NCI-H2171 treated with DMSO at 0.1 percent for 48 hours (cell line): ENCODE measurements around the gene NRN1.
"Not testable (repeated sequence)": the region's sequence is repeated elsewhere in the genome, so short reads cannot be mapped to it uniquely, and the experiment has no call there.

Experiments used
- DNase-seq: peaks from one replicate; lab custom pipeline; 2025; lab: John Stamatoyannopoulos, UW

NRN1 gene, protein sequence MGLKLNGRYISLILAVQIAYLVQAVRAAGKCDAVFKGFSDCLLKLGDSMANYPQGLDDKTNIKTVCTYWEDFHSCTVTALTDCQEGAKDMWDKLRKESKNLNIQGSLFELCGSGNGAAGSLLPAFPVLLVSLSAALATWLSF

DNA sequence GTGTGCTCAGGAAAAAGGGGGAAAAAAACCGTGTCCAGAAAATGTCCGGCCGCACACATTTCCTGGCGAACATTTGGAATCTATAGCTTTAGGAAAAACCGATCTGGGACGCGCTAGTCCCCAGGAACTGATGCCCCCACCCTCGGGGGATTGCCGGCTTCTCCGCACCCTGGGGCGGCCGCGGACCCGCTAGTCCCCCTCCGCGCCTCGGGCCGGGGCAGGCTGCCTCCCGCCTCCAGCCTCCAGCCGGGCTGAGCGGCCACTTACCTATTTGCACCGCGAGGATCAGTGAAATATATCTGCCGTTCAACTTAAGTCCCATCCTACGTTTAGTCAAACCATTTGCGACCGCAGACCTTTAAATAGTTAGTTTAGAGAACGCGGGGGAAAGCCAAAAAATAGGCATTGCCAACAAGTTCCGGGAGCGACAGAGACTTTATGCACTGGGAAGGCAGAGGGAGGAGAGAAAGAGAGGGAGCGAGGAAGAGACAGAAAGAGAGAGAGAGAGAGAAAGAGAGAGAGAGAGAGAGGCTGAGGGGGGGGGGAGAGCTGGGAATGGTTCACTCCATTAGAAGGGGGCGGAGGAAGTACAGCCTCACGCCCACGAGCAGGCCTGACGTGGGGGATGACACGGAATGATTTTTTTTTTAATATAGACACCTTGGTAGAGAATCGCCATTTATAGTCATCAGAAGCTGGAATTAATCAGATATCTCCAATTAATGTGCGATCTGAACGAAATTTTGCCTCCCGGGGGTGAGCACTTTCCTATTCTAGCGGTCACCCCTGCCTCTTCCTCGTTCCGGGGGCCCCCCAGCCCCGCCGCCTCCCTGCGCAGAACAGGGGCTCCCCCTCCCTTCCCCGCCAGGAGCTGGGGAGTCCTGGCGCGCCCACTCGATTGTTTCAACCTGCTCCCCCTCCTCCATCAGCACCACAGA, at the start of gene NRN1:
Gene NRN1, minus strand, starts transcription at position 498 of the 938 bp plus-strand sequence. Its CDS starts 176 bp downstream, at position 322.
- peak; percentile 40 for DNase-seq

DNA sequence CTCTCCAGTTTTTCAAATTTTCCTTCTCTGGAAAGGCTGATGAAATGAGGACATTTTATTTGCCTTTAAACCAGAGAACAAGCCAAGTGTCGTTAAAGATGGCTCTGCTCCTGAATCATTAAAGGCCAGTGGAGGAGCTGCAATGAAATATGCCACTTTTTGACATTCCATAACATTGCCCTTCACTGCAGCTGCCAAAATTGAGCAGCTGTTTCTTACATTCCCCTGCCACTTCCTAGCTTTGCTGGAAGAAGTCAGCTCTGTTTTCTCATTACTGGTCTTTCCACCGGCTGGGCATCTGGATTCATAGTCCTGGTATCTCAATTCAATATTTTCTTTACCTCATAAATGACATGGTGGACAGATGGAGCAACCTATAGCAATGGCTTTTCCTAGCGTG, 45.5 kb upstream of the NRN1 start:
- no peak for DNase-seq

DNA sequence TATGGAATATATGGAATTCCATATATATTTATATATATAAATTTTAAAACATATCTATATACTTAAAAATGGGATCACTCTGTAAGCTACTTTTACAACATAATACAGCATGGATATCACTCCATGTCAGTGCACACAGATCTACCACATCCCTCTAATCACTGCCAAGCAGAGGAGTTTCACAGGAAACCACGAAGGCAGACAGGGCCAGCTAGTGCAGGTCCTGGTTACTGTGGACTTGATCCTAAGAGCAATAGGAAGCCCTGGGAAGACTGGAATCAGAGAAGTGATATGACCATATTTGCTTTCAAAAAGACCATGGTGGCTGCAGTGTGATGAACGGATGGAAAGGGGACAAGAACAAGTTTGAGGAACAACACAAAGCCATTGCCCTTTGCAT, 40.0 kb upstream of the NRN1 start:
- no peak for DNase-seq

DNA sequence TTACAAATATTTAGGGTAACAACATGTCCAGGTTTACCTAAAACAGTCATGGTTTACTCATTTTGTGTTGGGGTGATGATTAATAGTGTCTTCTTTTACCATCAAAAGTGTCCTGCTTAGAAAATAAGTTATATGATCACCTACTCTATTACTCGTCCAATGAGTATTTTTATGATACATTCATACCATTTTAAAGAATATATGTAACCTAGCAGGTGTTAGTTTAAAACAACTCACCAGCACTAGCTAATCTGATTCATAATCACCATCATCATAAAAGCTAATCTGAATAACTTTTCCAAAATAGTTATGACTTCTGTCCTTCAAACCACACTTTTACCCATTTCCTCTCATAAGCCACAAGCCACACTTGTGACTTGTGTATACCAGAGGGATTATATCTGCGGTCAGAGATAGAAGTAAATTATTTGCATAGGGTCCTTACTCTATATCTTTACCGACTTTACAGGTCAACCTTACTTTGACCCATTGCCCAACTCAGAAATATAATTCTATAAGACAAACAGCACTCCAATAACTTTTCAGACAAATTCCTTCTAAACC, 33.3 kb upstream of the NRN1 start:
- no peak for DNase-seq

DNA sequence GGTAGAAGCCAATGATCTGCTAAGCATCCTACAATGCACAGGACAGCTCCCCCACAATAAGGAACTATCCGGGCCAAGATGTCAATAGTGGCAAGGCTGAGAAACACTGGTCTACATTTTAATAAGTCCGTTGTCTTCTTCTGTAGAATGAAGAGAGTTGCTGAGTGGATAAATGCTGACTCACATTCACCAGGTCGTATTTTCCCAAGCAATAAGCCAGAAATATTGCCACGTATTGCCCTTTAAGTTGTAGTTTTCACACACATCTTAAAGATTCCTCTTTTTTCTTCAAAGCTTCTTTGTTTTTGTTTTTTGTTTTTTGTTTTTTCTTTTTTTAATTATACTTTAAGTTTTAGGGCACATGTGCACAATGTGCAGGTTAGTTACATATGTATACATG, 30.5 kb upstream of the NRN1 start:
- DNase-seq: no peak

DNA sequence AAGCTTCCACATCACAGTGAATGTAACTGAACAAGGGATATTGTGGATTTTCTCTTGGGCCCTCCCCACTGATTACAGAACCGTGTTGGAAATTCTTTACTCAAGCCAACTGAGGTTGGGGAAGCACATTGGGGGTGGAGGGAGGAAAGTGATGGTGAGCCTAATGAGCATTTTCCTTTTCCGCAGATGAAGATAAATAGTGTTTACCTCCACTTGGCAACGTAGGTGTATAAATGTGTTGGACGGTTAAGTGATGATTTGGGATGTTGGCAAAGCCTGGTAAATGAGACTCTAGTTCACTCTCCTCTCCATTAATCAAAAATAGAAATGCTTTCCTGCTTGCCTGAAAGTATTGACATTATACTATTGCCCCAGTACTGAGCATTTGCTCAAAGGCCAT, 27.1 kb upstream of the NRN1 start:
- no peak for DNase-seq

DNA sequence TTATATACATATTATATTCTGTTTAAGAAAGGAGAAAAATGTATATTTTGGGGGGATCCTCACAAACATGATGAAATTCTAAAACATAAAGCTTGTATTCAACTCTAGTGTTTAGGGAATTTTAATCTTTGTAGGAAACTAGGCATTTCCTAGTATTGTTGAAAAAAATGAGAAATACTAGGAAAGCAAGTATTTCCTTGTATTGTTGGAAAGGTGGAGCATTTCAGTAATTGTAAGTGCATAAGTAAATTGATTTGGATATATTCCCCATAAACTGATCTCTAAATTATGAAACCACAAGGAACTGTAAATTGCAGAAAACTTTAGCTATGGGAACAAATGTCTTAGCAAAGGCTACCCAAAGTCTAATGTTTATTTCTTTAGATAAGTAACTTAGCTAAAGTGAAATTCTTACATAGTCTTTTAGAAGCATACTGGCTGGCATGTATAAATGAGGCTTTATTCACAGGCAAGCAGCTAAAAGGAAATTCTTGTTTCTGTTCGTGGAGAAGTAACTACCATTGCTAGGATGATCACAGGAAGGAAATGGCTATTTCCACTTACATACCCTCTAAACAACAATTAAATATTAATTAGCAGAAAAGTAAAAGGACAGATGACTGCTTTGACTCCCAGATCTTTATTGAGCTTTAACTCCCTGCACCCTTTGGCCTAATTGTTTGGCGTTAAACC, 19.9 kb upstream of the NRN1 start:
- DNase-seq: no peak

DNA sequence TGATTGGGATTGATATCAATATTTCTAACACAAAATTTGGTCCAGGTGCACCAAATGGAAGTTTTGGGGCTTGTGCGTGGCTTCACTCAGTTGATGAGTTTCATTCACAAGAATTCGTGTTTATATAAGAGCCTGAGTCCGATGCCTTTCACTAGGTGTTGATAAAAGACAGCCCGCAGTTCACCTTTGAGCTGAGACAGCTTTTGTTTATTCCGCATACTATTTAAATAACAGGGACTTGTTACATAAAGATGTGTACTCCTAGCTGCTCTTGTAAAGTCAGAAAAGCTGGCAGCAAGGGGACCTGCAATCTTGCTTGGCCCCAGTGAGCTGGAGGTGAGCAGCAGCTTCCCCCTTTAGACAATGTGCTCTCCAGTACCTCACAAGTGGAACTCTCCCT, 19.0 kb upstream of the NRN1 start:
- no peak for DNase-seq

DNA sequence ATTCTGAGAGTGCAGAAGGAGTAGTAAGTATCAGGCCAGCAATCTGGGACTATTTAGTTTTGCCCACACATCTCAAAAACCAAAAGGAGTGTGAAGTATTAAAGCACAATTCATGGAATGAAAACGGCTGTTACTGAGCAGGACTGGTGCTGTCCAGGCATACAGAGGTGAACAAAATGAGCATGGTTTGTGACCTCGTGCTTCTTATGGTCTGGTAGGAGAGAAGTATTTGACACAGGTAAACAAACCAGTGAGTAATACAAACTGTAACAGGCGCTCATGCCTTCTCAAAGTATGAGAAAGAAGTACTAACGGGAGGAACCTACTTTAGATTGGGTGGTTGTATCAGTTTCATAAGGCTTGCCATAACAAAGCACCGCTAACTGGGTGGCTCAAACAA, 17.5 kb upstream of the NRN1 start:
- no peak for DNase-seq

DNA sequence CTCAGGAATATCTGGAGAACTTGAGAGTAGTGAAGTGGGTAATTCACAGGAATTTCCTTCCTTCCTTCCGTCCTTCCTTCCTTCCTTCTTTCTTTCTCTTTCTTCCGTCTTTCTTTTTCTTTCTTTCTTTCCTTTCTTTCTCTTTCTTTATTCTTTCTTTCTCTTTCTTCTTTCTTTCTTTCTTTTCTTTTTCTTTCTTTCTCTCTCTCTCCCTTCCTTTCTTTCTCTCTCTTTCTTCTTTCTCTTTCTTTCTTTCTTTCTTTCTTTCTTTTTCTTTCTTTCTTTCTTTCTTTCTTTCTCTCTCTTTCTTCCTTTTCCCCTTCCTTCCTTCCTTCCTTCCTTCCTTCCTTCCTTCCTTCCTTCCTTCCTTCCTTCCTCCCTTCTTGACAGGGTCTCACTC, 16.1 kb upstream of the NRN1 start:
- DNase-seq: not testable (repeated sequence)

DNA sequence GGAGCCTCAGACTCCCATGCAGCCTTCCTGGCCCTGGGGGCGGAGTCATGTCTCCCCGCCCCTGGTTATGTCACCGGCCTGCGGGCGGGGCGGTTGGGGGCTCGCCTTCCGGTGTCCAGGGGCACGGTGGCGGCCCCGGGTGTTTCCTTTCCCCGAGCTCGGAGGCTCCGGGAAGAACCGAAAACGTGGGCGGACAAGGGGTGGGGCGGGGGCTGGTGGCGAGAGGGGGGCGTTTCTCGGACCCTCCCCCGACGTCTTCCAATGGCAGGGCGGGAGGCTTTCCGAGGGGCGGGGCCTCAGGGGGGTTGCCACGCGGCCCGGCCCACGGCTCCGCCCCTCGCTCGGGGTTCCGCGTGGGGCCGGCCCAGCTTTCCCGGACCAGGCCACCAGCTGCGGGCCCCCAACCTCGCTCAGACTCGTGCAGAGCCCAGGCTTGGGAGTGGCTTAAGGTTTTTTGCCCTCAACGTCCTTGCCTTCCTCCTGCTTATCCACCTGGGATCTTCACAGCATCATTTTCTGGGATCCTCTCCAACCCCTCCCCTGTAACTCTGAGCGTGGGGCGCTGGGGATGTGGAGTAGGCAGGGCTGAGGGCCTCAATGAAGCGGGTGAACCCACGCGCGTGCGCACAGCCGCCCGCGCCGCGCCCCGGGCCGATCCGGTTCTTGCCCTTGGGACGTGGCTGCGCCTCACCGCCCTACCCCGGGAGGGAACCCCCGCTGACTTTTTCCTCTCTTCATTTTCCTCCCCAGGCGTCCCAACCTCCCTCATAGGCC, 2.1 kb upstream of the NRN1 start:
- peak; percentile 86 for DNase-seq

DNA sequence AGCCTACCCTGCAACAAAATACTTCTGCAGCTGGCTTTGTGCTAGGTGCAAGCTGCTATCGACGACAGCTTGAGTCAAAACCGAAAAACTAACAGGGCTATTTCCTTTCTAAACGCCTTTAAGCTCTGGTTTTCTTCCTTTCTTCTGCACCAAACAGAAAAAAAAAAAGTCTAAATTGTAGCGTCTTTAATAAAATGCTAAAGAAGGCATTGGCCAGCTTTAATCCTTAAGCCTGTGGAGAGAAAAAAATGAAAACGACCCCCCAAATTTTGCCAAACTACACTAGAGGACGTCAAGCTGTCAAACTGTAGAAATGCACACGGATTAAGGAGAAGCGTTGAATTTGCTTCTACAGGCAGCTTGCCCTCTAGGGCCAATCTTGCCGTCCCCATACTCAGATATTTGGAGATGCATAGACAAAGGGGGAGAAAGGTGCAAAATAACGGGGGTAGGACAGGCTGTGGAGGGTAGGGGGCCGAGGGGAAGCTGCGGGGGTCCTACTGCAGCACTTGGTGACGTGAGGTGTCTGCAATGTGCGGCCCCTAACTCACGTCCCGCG, 1.4 kb upstream of the NRN1 start:
- DNase-seq: no peak

DNA sequence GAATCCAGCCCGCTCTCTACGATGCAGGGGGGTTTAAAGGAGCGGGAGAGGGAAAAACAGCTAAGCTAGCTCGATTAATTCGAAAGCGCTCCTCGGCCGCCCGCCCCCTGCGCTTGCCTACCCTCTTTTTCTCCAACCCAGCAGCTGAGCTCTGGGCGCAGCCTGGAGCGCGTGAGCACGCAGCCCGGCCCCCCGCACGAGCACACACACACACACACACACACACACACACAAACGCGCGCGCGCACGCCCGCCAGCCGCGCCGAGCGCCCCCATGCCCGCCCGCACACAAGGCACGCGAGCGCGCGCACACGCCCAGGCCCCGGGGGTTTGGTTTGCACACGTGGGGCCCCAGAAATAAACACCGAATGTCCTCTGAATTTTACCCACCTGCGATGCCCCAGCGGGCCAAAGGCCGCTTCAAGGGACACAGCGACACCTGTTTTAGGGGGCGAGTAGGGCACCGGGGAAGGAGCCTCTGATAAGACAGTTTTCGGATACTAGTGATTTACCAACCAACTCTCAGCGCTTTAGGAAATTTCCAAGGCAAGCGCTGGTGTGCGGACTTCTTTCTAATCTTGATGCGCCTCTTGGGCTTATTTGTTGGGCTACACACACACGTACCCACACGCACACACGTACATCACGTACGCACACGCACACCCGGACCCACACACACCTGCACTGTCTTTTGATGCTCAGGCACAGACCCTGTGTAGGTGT, 802 bp upstream of the NRN1 start:
- DNase-seq: peak; percentile 68

DNA sequence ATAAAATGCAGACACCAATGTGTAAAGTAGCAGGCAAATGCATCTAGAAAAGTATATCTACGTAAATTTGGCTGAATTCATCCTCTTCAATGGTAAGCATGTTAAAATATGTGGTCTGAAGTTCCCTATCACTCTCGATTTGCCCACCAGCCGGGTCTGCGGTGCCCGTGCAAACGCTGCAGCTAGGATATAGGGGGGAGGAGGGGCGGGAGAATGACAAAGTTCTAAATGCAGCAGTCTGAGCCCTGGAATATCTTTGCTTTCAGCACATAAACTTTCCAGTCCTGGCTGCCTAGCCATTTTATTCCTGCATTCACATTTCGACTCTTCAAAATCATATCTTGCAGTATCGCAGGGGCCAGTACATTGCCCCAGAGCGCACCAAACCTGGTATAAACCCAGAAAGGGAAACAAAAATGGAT, 708 bp downstream of the NRN1 start:
- DNase-seq: no peak

DNA sequence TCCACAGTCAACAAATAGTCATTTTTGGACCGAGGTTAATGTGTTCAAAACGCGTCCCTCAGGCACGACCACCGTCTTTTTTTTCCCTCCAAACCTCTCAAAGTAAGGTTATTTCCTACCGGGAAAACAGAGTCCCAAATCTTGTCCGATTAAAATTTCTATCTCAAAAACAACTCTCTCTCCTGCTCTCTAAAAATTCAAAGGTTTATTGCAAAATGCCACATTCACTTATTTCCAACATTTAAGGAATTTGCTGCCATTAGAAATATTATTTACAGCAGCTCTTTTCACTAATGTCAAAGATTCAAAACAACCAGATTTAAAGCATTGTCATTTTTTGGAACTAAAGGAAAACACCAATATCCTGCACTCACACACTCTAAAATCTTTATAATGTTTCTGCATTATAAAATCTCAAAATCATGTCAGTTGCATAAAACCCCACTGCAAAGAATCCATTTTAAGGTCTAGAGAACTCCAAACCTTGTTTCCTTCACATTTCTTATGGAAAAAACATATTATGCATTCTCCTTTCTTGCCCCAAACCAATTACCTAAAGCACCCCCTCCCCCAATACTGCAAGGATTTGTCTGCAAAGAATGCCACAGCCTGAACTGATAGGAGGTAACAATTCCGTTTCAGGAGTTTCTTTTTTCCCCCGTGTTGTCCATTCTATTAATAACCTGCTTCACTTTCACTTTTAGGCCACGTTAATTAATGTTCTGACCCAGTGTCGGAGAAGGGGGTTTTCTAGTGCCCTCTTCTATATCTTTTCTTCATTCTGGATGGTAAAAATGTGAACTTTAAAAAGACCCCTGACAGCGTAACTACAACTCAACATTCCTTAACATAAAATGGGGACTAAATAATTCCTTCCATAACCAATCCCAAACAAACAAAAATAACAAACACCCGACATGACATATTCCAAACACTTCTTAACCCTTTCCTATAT, 1.4 kb downstream of the NRN1 start:
- no peak for DNase-seq

DNA sequence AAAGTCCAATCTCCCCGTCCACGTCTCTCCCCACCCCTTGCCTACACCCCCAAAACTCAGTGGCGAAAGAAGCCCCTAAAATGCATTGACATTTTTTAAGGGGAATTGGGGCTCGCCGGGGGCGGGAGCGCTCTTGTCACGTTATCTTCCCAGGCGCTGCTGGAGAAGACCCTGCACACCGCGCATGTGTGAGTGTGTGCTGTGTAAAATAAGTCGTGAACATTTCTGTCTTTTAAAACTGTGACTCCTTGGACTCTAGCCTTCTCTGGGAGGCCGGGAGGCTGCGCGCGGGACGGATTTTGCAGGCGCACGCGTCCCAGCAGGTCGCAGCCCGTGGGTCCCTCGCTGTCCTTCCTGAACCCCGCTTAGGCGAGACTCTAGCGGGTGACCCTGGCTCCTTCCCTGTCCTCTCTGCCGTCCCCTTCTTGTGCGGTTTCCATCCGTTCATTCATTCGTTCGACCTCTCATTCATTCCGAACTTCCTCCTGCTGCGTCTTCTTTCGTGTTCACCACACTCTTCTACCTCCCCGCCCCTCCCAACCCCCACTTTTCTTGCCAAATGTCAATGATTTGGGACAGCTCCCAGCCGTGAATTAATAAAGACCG, 2.2 kb downstream of the NRN1 start:
- no peak for DNase-seq

DNA sequence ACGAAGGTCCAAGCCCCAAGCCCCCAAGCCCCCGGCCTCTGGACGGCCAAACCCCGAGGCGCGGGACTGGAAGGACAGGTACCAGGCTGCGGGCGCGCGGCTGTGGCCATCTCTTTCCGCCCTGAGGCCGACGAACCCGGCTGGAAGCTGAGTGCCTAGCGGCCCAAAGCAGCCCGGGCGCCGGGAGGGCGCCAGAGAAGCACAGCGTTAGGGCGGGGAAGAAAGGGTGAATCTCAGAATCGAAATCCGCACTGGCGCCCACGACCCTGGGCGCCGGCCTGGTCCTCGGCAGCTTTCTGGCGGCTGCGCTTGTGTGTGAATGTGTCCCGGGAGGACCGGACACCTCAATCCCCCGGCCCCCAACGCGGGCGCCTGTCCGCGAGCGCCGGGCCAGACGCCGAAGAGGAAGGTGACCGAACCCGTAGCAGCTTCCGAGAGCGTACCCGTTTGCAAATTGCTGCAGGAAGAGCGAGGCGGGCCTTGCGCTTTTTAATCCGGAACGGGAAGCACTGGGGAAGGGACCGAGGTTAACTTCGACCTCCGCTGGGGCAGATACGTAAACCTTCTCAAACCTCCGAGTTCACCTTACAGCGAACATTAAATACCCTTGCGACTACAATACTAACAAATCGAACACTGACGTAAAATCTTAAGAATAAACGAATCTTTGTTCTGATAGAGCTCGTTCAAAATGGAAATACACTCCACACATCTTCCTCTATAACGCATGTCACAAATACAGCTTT, 2.9 kb downstream of the NRN1 start:
- DNase-seq: no peak

DNA sequence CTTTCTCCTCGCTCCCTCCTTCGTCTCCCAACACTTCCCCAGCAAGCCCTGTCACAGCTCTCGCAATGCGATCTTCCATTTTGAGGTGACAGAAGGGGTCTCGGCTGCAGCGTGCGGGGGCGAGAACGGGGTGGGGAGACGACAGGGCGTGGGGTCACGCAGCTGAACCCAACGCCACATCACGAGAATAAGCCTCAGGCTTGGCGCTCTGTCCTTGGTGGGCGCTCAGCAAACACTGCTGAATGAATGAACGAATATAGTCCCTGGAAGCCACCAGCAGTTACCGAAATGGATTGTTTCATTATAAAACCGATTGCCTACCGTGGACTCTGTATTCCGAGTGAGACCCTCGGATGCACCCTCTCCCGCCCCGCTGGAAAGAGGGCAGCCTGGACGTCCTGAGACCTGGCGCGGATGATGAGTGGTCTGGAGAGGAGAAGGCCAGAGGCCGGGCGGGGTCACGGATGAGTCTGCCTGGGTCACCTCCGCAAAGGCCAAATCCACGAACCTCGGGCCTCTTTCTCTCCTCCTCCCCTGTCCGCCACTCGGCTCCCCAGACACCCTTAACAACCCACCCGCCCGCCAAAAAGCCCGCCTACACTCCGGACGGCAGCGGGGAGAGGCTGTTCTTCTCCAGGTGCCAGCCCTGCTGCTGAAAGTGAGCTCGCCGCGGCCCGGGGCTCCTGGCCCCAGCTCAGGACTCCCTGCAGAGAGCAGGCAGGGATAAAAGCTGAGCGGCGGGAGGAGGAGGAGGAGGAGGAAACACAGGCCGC, 3.7 kb downstream of the NRN1 start:
- DNase-seq: no peak
